DMS53 treated with DMSO at 0.1 percent for 48 hours (cell line): ENCODE measurements around the gene RARS2.

Experiments
- DNase-seq: peaks from one replicate; lab custom pipeline; 2025; ENCODE audit not compliant: unreplicated experiment; lab: John Stamatoyannopoulos, UW

Gene RARS2

GRCh38 chr6:87574237-87574804 lies 15.5 kb downstream of the RARS2 start:
- DNase-seq = peak; percentile 74

- no peak for DNase-seq
Measured at GRCh38 chr6:87573307-87574024, 16.3 kb downstream of the RARS2 start.

GRCh38 chr6:87572883-87573282 lies 16.9 kb downstream of the RARS2 start:
- no peak for DNase-seq

- no peak for DNase-seq
Measured at GRCh38 chr6:87572021-87572420, 17.8 kb downstream of the RARS2 start.

GRCh38 chr6:87561017-87561416 lies 28.8 kb downstream of the RARS2 start:
- no peak for DNase-seq

GRCh38 chr6:87558446-87558845 lies 31.3 kb downstream of the RARS2 start:
- DNase-seq = no peak

- no peak for DNase-seq
Measured at GRCh38 chr6:87555506-87555905, 34.3 kb downstream of the RARS2 start.

GRCh38 chr6:87553159-87553765 lies 36.5 kb downstream of the RARS2 start:
- DNase-seq = no peak

GRCh38 chr6:87551799-87552198 lies 38.0 kb downstream of the RARS2 start:
- no peak for DNase-seq

GRCh38 chr6:87544474-87544735 lies 45.4 kb downstream of the RARS2 start:
- no peak for DNase-seq

GRCh38 chr6:87543696-87544473 lies 45.9 kb downstream of the RARS2 start:
- DNase-seq = no peak

- no peak for DNase-seq
Measured at GRCh38 chr6:87541744-87542143, 48.0 kb downstream of the RARS2 start.

GRCh38 chr6:87541041-87541440 lies 48.7 kb downstream of the RARS2 start:
- no peak for DNase-seq

- no peak for DNase-seq
Measured at GRCh38 chr6:87540539-87540938, 49.2 kb downstream of the RARS2 start.

GRCh38 chr6:87539554-87539953 lies 50.2 kb downstream of the RARS2 start:
- DNase-seq = no peak

GRCh38 chr6:87538510-87539260 lies 51.1 kb downstream of the RARS2 start:
- DNase-seq = no peak

GRCh38 chr6:87534377-87535047 lies 55.3 kb downstream of the RARS2 start:
- no peak for DNase-seq

- no peak for DNase-seq
Measured at GRCh38 chr6:87529221-87529620, 60.6 kb downstream of the RARS2 start.

- no peak for DNase-seq
Measured at GRCh38 chr6:87522686-87523085, 67.1 kb downstream of the RARS2 start.

GRCh38 chr6:87518453-87518852 lies 71.3 kb downstream of the RARS2 start:
- DNase-seq = no peak

GRCh38 chr6:87514831-87515230 lies 75.0 kb downstream of the RARS2 start:
- DNase-seq = no peak
